DOHH2 (cell line): ENCODE results near the gene PAQR9.

ENCODE experiments used
- H3F3A ChIP-seq: fragments of 200-600 bp; sonication (generic), shearing (Covaris generic); 2 replicates; pipeline ENCODE4 v1.6.0; 2016; ENCODE audit warnings: antibody characterized with exemption, mild to moderate bottlenecking; ENCODE audit not compliant: control insufficient read depth, insufficient read depth
- H3K27ac ChIP-seq: fragments of 200-600 bp; sonication (generic); 2 replicates; pipeline ENCODE4 v1.5.1; 2014; ENCODE audit warnings: low read depth, mild to moderate bottlenecking, low read length, moderate library complexity
- H3K27me3 ChIP-seq: fragments of 200-600 bp; sonication (generic); 2 replicates; pipeline ENCODE4 v1.6.1; 2014; ENCODE audit warnings: mild to moderate bottlenecking, low read length, mixed read lengths; ENCODE audit not compliant: control insufficient read depth
- H3K36me3 ChIP-seq: fragments of 200-600 bp; sonication (generic); 2 replicates; pipeline ENCODE4 v1.6.1; 2014; ENCODE audit warnings: mild to moderate bottlenecking, low read length, moderate library complexity, mixed read lengths; ENCODE audit not compliant: control insufficient read depth
- H3K4me1 ChIP-seq: fragments of 200-600 bp; sonication (generic); 2 replicates; pipeline ENCODE4 v1.6.1; 2014; ENCODE audit warnings: mild to moderate bottlenecking, low read length, mixed read lengths; ENCODE audit not compliant: control insufficient read depth
- H3K4me2 ChIP-seq: fragments of 200-600 bp; sonication (generic); 2 replicates; pipeline ENCODE4 v1.6.0; 2014; ENCODE audit warnings: mild to moderate bottlenecking, low read length, moderate library complexity
- H3K4me3 ChIP-seq: fragments of 200-600 bp; sonication (generic); 2 replicates; pipeline ENCODE4 v1.5.1; 2014; ENCODE audit warnings: mild to moderate bottlenecking, low read length, mixed read lengths
- H3K79me2 ChIP-seq: fragments of 200-600 bp; sonication (generic); 2 replicates; pipeline ENCODE4 v1.6.1; 2014; ENCODE audit warnings: mild to moderate bottlenecking, low read length, mixed read lengths; ENCODE audit not compliant: control insufficient read depth
- H3K9me2 ChIP-seq: fragments of 200-600 bp; sonication (generic); replicated peaks from 2 replicates; pipeline ENCODE4 v1.6.1; 2014; ENCODE audit warnings: mild to moderate bottlenecking, low read length, mixed read lengths; ENCODE audit not compliant: control insufficient read depth
- H3K9me3 ChIP-seq: fragments of 200-600 bp; sonication (generic); 2 replicates; pipeline ENCODE4 v1.6.1; 2014; ENCODE audit warnings: antibody characterized with exemption, low read length, mixed read lengths; ENCODE audit not compliant: control insufficient read depth, insufficient read depth
- H4K20me1 ChIP-seq: fragments of 200-600 bp; sonication (generic); 2 replicates; pipeline ENCODE4 v1.6.0; 2014; ENCODE audit warnings: low read depth, mild to moderate bottlenecking, antibody characterized with exemption, low read length, moderate library complexity; ENCODE audit not compliant: control insufficient read depth, insufficient read depth
- CTCF ChIP-seq: fragments of 200-600 bp; sonication (generic); IDR thresholded peaks from one replicate; pipeline ENCODE4 v1.5.1; 2014; ENCODE audit warnings: antibody characterized with exemption, mild to moderate bottlenecking, low read depth, low read length; ENCODE audit not compliant: poor library complexity, severe bottlenecking
- EZH2phosphoT487 ChIP-seq: fragments of 200-600 bp; sonication (generic); IDR thresholded peaks from 2 replicates; pipeline ENCODE4 v1.6.1; 2017; ENCODE audit warnings: borderline replicate concordance, mild to moderate bottlenecking, antibody characterized with exemption, low read length, moderate library complexity, mixed read lengths

PAQR9 gene

GRCh38 chr3:142952272-142953193, 10.9 kb downstream of the PAQR9 start:
- Histone ChIP-seq H4K20me1 (no peaks in the 10 kb centered on the region), H3F3A (no peaks in the 10 kb centered on the region), H3K27ac (no peak overlapping the region), H3K9me3 (no peaks in the 10 kb centered on the region), H3K27me3 (peaks cover 22% of the 10 kb centered on the region), H3K79me2 (no peaks in the 10 kb centered on the region), H3K4me2 (no peak overlapping the region), H3K4me3 (no peak overlapping the region), H3K4me1 (no peaks in the 10 kb centered on the region), H3K36me3 (no peaks in the 10 kb centered on the region), H3K9me2 (no peaks in the 10 kb centered on the region)
- TF ChIP-seq EZH2phosphoT487, result no peak
- no peak for TF ChIP-seq CTCF

GRCh38 chr3:142951794-142952193, 11.7 kb downstream of the PAQR9 start:
- Histone ChIP-seq H3K4me1 (no peaks in the 10 kb centered on the region), H4K20me1 (no peaks in the 10 kb centered on the region), H3K79me2 (no peaks in the 10 kb centered on the region), H3K36me3 (no peaks in the 10 kb centered on the region), H3K27me3 (peaks cover 17% of the 10 kb centered on the region), H3K27ac (no peak overlapping the region), H3F3A (no peaks in the 10 kb centered on the region), H3K9me2 (no peaks in the 10 kb centered on the region), H3K9me3 (no peaks in the 10 kb centered on the region), H3K4me2 (no peak overlapping the region), H3K4me3 (no peak overlapping the region)
- no peak for TF ChIP-seq EZH2phosphoT487

GRCh38 chr3:142950972-142951371, 12.5 kb downstream of the PAQR9 start:
- no peaks in the 10 kb centered on the region for H3F3A ChIP-seq
- H3K4me1 ChIP-seq, result no peaks in the 10 kb centered on the region
- H3K4me3 ChIP-seq, result no peak overlapping the region
- H4K20me1 ChIP-seq, result no peaks in the 10 kb centered on the region
- H3K9me2 ChIP-seq, result no peaks in the 10 kb centered on the region
- H3K9me3 ChIP-seq, result no peaks in the 10 kb centered on the region
- H3K79me2 ChIP-seq, result no peaks in the 10 kb centered on the region
- H3K4me2 ChIP-seq, result no peak overlapping the region
- no peaks in the 10 kb centered on the region for H3K36me3 ChIP-seq
- H3K27me3 ChIP-seq, result peaks cover 10% of the 10 kb centered on the region
- H3K27ac ChIP-seq, result no peak overlapping the region
- no peak for TF ChIP-seq EZH2phosphoT487
- TF ChIP-seq CTCF, result no peak

GRCh38 chr3:142947799-142948575, 15.5 kb downstream of the PAQR9 start:
- TF ChIP-seq EZH2phosphoT487 (no peak), CTCF (no peak)
- H3K4me3 ChIP-seq, result no peak overlapping the region
- no peaks in the 10 kb centered on the region for H4K20me1 ChIP-seq
- H3K36me3 ChIP-seq, result no peaks in the 10 kb centered on the region
- no peaks in the 10 kb centered on the region for H3K4me1 ChIP-seq
- no peaks in the 10 kb centered on the region for H3K9me3 ChIP-seq
- H3K27me3 ChIP-seq, result peaks cover 8% of the 10 kb centered on the region
- no peaks in the 10 kb centered on the region for H3F3A ChIP-seq
- H3K9me2 ChIP-seq, result no peaks in the 10 kb centered on the region
- H3K79me2 ChIP-seq, result no peaks in the 10 kb centered on the region
- no peak overlapping the region for H3K4me2 ChIP-seq
- H3K27ac ChIP-seq, result no peak overlapping the region
